ENCODE measurements around the gene DZIP1L. TPM values are rescaled to one million over a fixed set of nuclear protein-coding genes. Genes with fewer than 3 reads are reported as not detected.
A peak's percentile ranks its signal among the peaks of the same experiment; 100 is the strongest.

Gene DZIP1L
- total RNA-seq, 2 donors from 2014 or later: 10.2 to 18.7 TPM

- DNase-seq (ENCODE audit: low spot score): no peak
- TF ChIP-seq CTCF (IDR thresholded peaks at IDR 0.05) (no peak), POLR2AphosphoS5 (IDR thresholded peaks at IDR 0.05) (no peak), POLR2A (IDR thresholded peaks at IDR 0.05) (no peak)
- no peaks in the 10 kb centered on the region for H3K4me1 ChIP-seq (replicated peaks)
- H3K4me3 ChIP-seq: no peak overlapping the region
- H3K27ac ChIP-seq: no peak overlapping the region
- WGBS: 73% methylated on average over 4 of the region's 4 CpGs
- H3K27me3 ChIP-seq (replicated peaks; ENCODE audit: insufficient read depth): no peaks in the 10 kb centered on the region
- no peaks in the 10 kb centered on the region for H3K9me3 ChIP-seq
- no peaks in the 10 kb centered on the region for H3K36me3 ChIP-seq
- intact Hi-C loops (cut with DNase I): loop anchor here (2.0 to 5.0 kb wide), 2 partner anchors 37 to 51 kb away; no protein-coding TSS in a partner anchor
Observed at GRCh38 chr3:138119423-138119766, 4.0 kb upstream of the DZIP1L start.

- Histone ChIP-seq H3K36me3 (no peaks in the 10 kb centered on the region), H3K9me3 (no peaks in the 10 kb centered on the region), H3K27ac (no peak overlapping the region), H3K4me1 (replicated peaks) (no peaks in the 10 kb centered on the region), H3K27me3 (replicated peaks; ENCODE audit: insufficient read depth) (no peaks in the 10 kb centered on the region), H3K4me3 (no peak overlapping the region)
- intact Hi-C loops (cut with DNase I): loop anchor here (2.0 to 5.0 kb wide), 2 partner anchors 37 to 50 kb away; no protein-coding TSS in a partner anchor
- 27% methylated on average over 8 of the region's 8 CpGs for WGBS
- peak; percentile 68 for DNase-seq (ENCODE audit: low spot score)
- TF ChIP-seq POLR2AphosphoS5 (IDR thresholded peaks at IDR 0.05) (no peak), POLR2A (IDR thresholded peaks at IDR 0.05) (no peak), CTCF (IDR thresholded peaks at IDR 0.05) (peak; percentile 50 to 78 (median 75))
Observed at GRCh38 chr3:138118612-138119422, 3.4 kb upstream of the DZIP1L start.

GRCh38 chr3:138114431-138114918 is 933 bp downstream of the DZIP1L start:
- no peak for DNase-seq (ENCODE audit: low spot score)
- intact Hi-C loops (cut with DNase I): no loop called here
- no peaks in the 10 kb centered on the region for H3K27me3 ChIP-seq (replicated peaks; ENCODE audit: insufficient read depth)
- no peak for TF ChIP-seq POLR2AphosphoS5 (IDR thresholded peaks at IDR 0.05)
- no peak for TF ChIP-seq POLR2A (IDR thresholded peaks at IDR 0.05)
- no peak for TF ChIP-seq CTCF (IDR thresholded peaks at IDR 0.05)
- peak overlapping the region; percentile 69 to 70 for H3K4me3 ChIP-seq
- no peaks in the 10 kb centered on the region for H3K9me3 ChIP-seq
- H3K4me1 ChIP-seq (replicated peaks): no peaks in the 10 kb centered on the region
- no peaks in the 10 kb centered on the region for H3K36me3 ChIP-seq
- H3K27ac ChIP-seq: peak overlapping the region; percentile 84 to 85
- 17% methylated on average over 9 of the region's 9 CpGs for WGBS

GRCh38 chr3:138113326-138113725 is 2.1 kb downstream of the DZIP1L start:
- H3K4me1 ChIP-seq (replicated peaks): no peaks in the 10 kb centered on the region
- no peaks in the 10 kb centered on the region for H3K27me3 ChIP-seq (replicated peaks; ENCODE audit: insufficient read depth)
- intact Hi-C loops (cut with DNase I): no loop called here
- H3K9me3 ChIP-seq: no peaks in the 10 kb centered on the region
- H3K27ac ChIP-seq: no peak overlapping the region
- no peaks in the 10 kb centered on the region for H3K36me3 ChIP-seq
- no peak for TF ChIP-seq POLR2AphosphoS5 (IDR thresholded peaks at IDR 0.05)
- no peak for TF ChIP-seq CTCF (IDR thresholded peaks at IDR 0.05)
- TF ChIP-seq POLR2A (IDR thresholded peaks at IDR 0.05): no peak
- no peak for DNase-seq (ENCODE audit: low spot score)
- WGBS: 69% methylated on average over 1 of the region's 1 CpG
- no peak overlapping the region for H3K4me3 ChIP-seq

- TF ChIP-seq POLR2AphosphoS5 (IDR thresholded peaks at IDR 0.05) (no peak), POLR2A (IDR thresholded peaks at IDR 0.05) (no peak), CTCF (IDR thresholded peaks at IDR 0.05) (no peak)
- Histone ChIP-seq H3K4me1 (replicated peaks) (no peaks in the 10 kb centered on the region), H3K36me3 (no peaks in the 10 kb centered on the region), H3K9me3 (no peaks in the 10 kb centered on the region), H3K4me3 (no peak overlapping the region), H3K27me3 (replicated peaks; ENCODE audit: insufficient read depth) (no peaks in the 10 kb centered on the region), H3K27ac (no peak overlapping the region)
- WGBS: 78% methylated on average over 8 of the region's 8 CpGs
- no peak for DNase-seq (ENCODE audit: low spot score)
- intact Hi-C loops (cut with DNase I): no loop called here
Observed at GRCh38 chr3:138112362-138112761, 3.0 kb downstream of the DZIP1L start.

Measured in prostate gland (tissue), 2 donors.